Measurements from ENCODE around the gene PRORP. TPM values are rescaled to one million over a fixed set of nuclear protein-coding genes. Genes with fewer than 3 reads are reported as not detected.

PRORP gene
- total and polyA plus RNA-seq, 2 of the 13 experiments (the other 11 are each of a cell fraction or from before 2014, with no cell fraction given) = 48.9 to 88.7 TPM

GRCh38 chr14:35122696-35123387 is 490 bp downstream of the PRORP start (continued):
- TF ChIP-seq ZNF646 (CRISPR knock-in tag; IDR thresholded peaks at IDR 0.05) (no peak), ZNF121 (CRISPR knock-in tag; IDR thresholded peaks at IDR 0.05) (no peak), ZNF432 (CRISPR knock-in tag; IDR thresholded peaks at IDR 0.05; ENCODE audit: borderline replicate concordance) (no peak), PITX1 (CRISPR knock-in tag; IDR thresholded peaks at IDR 0.05) (no peak; the same call in 1 of the 2 replicates), ATF5 (CRISPR knock-in tag; IDR thresholded peaks at IDR 0.05; ENCODE audit: low read depth) (0 out of 2 replicates have a peak, but pooled peaks have one; percentile 3), REXO4 (CRISPR knock-in tag; IDR thresholded peaks at IDR 0.05; ENCODE audit: borderline replicate concordance) (no peak), HINFP (CRISPR knock-in tag; IDR thresholded peaks at IDR 0.05; ENCODE audit: low read depth) (no peak; the same call in 1 of the 2 replicates), RFX3 (CRISPR knock-in tag; IDR thresholded peaks at IDR 0.05) (no peak), ZNF562 (CRISPR knock-in tag; IDR thresholded peaks at IDR 0.05; ENCODE audit: borderline replicate concordance) (no peak), ZNF484 (CRISPR knock-in tag; IDR thresholded peaks at IDR 0.05; ENCODE audit: borderline replicate concordance, low read depth) (no peak), ZBTB37 (CRISPR knock-in tag; IDR thresholded peaks at IDR 0.05) (no peak), CEBPZ (IDR thresholded peaks at IDR 0.05; ENCODE audit: low read length) (no peak), RXRB (CRISPR knock-in tag; IDR thresholded peaks at IDR 0.05; ENCODE audit: borderline replicate concordance) (peak; percentile 8), PHF5A (CRISPR knock-in tag; IDR thresholded peaks at IDR 0.05; ENCODE audit: low read depth, unreplicated experiment) (no peak), NFYB (CRISPR knock-in tag; IDR thresholded peaks at IDR 0.05) (no peak)

Measured in HepG2 (cell line).